ENCODE results near the gene CMSS1.

Gene CMSS1

GRCh38 chr3:99817437-99818240, at the start of gene CMSS1:
Gene CMSS1, plus strand, starts transcription at chr3:99817862.
- DNase-seq = peak; percentile 81

GRCh38 chr3:99768126-99768525, 49.5 kb upstream of the CMSS1 start:
- no peak for DNase-seq

GRCh38 chr3:99768808-99769501, 48.7 kb upstream of the CMSS1 start:
- no peak for DNase-seq

GRCh38 chr3:99772171-99772570, 45.5 kb upstream of the CMSS1 start:
- DNase-seq = no peak

- no peak for DNase-seq
Measured at GRCh38 chr3:99772671-99773070, 45.0 kb upstream of the CMSS1 start.

- DNase-seq = no peak
Measured at GRCh38 chr3:99774467-99774866, 43.2 kb upstream of the CMSS1 start.

GRCh38 chr3:99776516-99777209, 41.0 kb upstream of the CMSS1 start:
- no peak for DNase-seq

GRCh38 chr3:99777210-99777549, 40.5 kb upstream of the CMSS1 start:
- no peak for DNase-seq

- DNase-seq = no peak
Measured at GRCh38 chr3:99777708-99778107, 40.0 kb upstream of the CMSS1 start.

GRCh38 chr3:99780749-99781148, 36.9 kb upstream of the CMSS1 start:
- DNase-seq = no peak

- DNase-seq = no peak
Measured at GRCh38 chr3:99781761-99782160, 35.9 kb upstream of the CMSS1 start.

GRCh38 chr3:99783011-99783573, 34.6 kb upstream of the CMSS1 start:
- no peak for DNase-seq

- DNase-seq = peak; percentile 3
Measured at GRCh38 chr3:99789011-99789721, 28.5 kb upstream of the CMSS1 start.

GRCh38 chr3:99794485-99794884, 23.2 kb upstream of the CMSS1 start:
- no peak for DNase-seq

- DNase-seq = peak; percentile 27
Measured at GRCh38 chr3:99795573-99795972, 22.1 kb upstream of the CMSS1 start.

- DNase-seq = no peak
Measured at GRCh38 chr3:99799422-99799821, 18.2 kb upstream of the CMSS1 start.

GRCh38 chr3:99803297-99803696, 14.4 kb upstream of the CMSS1 start:
- DNase-seq = no peak

- DNase-seq = no peak
Measured at GRCh38 chr3:99805160-99805559, 12.5 kb upstream of the CMSS1 start.

- peak; percentile 51 for DNase-seq
Measured at GRCh38 chr3:99808163-99808794, 9.4 kb upstream of the CMSS1 start.

GRCh38 chr3:99809565-99809964, 8.1 kb upstream of the CMSS1 start:
- no peak for DNase-seq

GRCh38 chr3:99810403-99810802, 7.3 kb upstream of the CMSS1 start:
- DNase-seq = no peak

GRCh38 chr3:99817047-99817436, 620 bp upstream of the CMSS1 start:
- DNase-seq = no peak

All from NCI-H526 treated with DMSO at 0.1 percent for 48 hours (cell line).